ENCODE measurements around the gene OR7G1. TPM values are rescaled to one million over a fixed set of nuclear protein-coding genes. Genes with fewer than 3 reads are reported as not detected.

Gene OR7G1
- total and polyA plus RNA-seq, 2 donors (not counting 3 experiments of a cell fraction or from before 2014, with no cell fraction given): not detected

DNA sequence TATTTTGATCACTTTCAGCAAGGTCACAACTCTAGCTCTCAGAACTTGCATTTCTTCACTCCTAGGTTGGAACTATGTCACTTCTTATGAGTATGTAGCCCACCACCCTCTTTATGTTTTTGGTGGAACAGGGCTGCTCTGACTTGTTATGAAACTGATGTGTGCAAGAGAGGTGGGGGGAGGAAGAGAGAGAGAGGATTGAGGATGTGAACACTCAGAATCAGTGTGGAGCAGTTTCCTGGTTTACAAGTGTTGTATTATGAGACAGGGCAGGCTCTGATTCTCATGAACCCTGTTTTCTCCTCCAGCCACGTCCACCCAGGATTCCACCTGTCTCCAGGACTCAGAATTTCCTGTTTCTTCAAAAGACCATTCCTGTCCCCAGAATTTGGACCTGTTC, 40.7 kb upstream of the OR7G1 start:
- H4K20me1 ChIP-seq (replicated peaks; ENCODE audit: control insufficient read depth, extremely low read depth, insufficient read depth, low read length): no peaks in the 10 kb centered on the region
- H3K36me3 ChIP-seq (ENCODE audit: control insufficient read depth in 2 of 2, extremely low read depth in 1 of 2, insufficient read depth in 2 of 2, low read length in 2 of 2): peaks cover 22 to 43% of the 10 kb centered on the region in 2 experiments
- no peak for DNase-seq (ENCODE audit: low read depth, low spot score)
- no peak overlapping the region for H3K4me3 ChIP-seq (replicated peaks in 1 of 3; ENCODE audit: insufficient read depth in 1 of 3, low read depth in 1 of 3, low read length in 3 of 3)
- H2AFZ ChIP-seq (ENCODE audit: low read depth, low read length): no peak overlapping the region
- H3K9me3 ChIP-seq (replicated peaks; ENCODE audit: control insufficient read depth, insufficient read depth, low read length): peaks cover 11% of the 10 kb centered on the region
- H3K4me1 ChIP-seq (ENCODE audit: control insufficient read depth, extremely low read depth, insufficient read depth, low read length): no peaks in the 10 kb centered on the region
- no peak overlapping the region for H3K27ac ChIP-seq (ENCODE audit: insufficient read depth, low read depth, low read length)
- H3K4me2 ChIP-seq (ENCODE audit: insufficient read depth, low read length): no peak overlapping the region
- intact Hi-C loops (cut with micrococcal nuclease) (no loop called here), dilution Hi-C loops (cut with MboI; ENCODE audit: extremely low pct_ligation_motif_present, low sequenced_read_pairs) (no loop called here)
- BruUV-seq (replicated peaks): no TSS peak
- ChIA-PET POLR2A (no interaction called here), CTCF (no interaction called here)
- TF ChIP-seq, protein P1, sequence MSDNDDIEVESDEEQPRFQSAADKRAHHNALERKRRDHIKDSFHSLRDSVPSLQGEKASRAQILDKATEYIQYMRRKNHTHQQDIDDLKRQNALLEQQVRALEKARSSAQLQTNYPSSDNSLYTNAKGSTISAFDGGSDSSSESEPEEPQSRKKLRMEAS (IDR thresholded peaks at IDR 0.05; ENCODE audit: insufficient read depth, insufficient read length): no peak
- TF ChIP-seq POLR2AphosphoS5 (IDR thresholded peaks at IDR 0.05; ENCODE audit: insufficient read depth, low read depth, low read length): no peak
- no peak for TF ChIP-seq POLR2A (IDR thresholded peaks at IDR 0.05; ENCODE audit: low read depth, low read length)
- TF ChIP-seq EZH2 (IDR thresholded peaks at IDR 0.05; ENCODE audit: borderline replicate concordance, low read depth, low read length, severe bottlenecking): no peak
- TF ChIP-seq, protein P2, sequence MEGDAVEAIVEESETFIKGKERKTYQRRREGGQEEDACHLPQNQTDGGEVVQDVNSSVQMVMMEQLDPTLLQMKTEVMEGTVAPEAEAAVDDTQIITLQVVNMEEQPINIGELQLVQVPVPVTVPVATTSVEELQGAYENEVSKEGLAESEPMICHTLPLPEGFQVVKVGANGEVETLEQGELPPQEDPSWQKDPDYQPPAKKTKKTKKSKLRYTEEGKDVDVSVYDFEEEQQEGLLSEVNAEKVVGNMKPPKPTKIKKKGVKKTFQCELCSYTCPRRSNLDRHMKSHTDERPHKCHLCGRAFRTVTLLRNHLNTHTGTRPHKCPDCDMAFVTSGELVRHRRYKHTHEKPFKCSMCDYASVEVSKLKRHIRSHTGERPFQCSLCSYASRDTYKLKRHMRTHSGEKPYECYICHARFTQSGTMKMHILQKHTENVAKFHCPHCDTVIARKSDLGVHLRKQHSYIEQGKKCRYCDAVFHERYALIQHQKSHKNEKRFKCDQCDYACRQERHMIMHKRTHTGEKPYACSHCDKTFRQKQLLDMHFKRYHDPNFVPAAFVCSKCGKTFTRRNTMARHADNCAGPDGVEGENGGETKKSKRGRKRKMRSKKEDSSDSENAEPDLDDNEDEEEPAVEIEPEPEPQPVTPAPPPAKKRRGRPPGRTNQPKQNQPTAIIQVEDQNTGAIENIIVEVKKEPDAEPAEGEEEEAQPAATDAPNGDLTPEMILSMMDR (IDR thresholded peaks at IDR 0.05; ENCODE audit: extremely low read depth in 1 of 2, insufficient read depth in 1 of 2, low read depth in 1 of 2, low read length in 2 of 2): no peak
- no peak for TF ChIP-seq JUN (IDR thresholded peaks at IDR 0.05; ENCODE audit: borderline replicate concordance, insufficient read depth, insufficient read length, low read depth)
- no peak for TF ChIP-seq FOS (IDR thresholded peaks at IDR 0.05; ENCODE audit: borderline replicate concordance, insufficient read depth, low read length)
- no peaks in the 10 kb centered on the region for H3K27me3 ChIP-seq (ENCODE audit: control insufficient read depth in 2 of 2, insufficient read depth in 2 of 2, low read length in 2 of 2)
- H3K79me2 ChIP-seq (ENCODE audit: control insufficient read depth, insufficient read depth, low read length): peaks cover 48% of the 10 kb centered on the region
- H3K9me1 ChIP-seq (replicated peaks; ENCODE audit: control insufficient read depth, extremely low read depth, insufficient read depth, low read length): no peaks in the 10 kb centered on the region
- no peak overlapping the region for H3K9ac ChIP-seq (replicated peaks; ENCODE audit: extremely low read depth, insufficient read depth, low read length)
- FAIRE-seq: no peak
